IPS-18c (cell line): Measurements from ENCODE around the gene DENND6A.
A peak's percentile ranks its signal among the peaks of the same experiment; 100 is the strongest.

Source experiments
- H3K4me3 ChIP-seq: 2 replicates; pipeline ENCODE4 v1.7.0; 2013; ENCODE audit warnings: low read depth, mild to moderate bottlenecking, low read length, moderate library complexity; ENCODE audit not compliant: insufficient read depth
- H3K9me3 ChIP-seq: one replicate; pipeline ENCODE4 v1.6.1; 2013; ENCODE audit warnings: mild to moderate bottlenecking, low read length, moderate library complexity; ENCODE audit not compliant: control insufficient read depth, insufficient read depth

DENND6A gene

DNA sequence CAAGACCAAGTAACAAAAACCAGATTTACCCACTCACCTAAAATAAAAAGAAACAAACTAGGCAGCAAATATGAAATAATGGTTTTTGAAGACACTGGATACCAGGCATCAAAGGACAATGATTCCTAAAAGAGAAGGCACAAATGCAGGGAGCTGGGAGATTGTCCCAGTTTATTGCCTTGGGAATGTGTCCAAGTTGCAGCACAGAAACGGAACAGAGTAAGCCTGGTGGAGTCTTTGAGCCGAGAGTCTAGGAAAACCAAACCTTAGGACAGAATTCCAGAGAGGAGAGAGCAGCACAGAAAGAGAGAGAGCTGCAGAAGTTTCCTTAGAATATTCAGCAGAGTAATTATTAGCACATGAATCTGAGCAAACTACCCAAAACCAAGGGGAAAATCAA lies 87.9 kb downstream of the DENND6A start:
- no peak overlapping the region for H3K4me3 ChIP-seq
- H3K9me3 ChIP-seq: no peaks in the 10 kb centered on the region

DNA sequence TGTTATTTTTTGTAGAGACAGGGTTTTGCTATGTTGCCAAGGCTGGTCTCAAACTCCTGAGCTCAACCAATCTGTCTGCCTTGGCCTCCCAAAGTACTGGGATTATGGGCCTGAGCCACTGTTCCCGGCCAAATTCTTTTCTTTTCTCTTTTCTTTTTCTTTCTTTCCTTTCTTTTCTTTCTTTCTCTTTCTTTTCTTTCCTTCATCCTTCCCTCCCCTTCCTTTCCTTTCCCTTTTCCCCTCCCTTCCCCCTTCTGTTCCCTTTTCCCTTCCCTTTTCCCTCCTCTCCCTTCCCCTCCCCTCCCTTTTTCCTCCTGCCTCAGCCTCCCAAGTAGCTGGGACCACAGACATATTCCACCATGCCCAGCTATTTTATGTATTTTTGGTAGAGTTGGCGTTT lies 92.7 kb downstream of the DENND6A start:
- H3K9me3 ChIP-seq: no peaks in the 10 kb centered on the region
- H3K4me3 ChIP-seq: no peak overlapping the region

DNA sequence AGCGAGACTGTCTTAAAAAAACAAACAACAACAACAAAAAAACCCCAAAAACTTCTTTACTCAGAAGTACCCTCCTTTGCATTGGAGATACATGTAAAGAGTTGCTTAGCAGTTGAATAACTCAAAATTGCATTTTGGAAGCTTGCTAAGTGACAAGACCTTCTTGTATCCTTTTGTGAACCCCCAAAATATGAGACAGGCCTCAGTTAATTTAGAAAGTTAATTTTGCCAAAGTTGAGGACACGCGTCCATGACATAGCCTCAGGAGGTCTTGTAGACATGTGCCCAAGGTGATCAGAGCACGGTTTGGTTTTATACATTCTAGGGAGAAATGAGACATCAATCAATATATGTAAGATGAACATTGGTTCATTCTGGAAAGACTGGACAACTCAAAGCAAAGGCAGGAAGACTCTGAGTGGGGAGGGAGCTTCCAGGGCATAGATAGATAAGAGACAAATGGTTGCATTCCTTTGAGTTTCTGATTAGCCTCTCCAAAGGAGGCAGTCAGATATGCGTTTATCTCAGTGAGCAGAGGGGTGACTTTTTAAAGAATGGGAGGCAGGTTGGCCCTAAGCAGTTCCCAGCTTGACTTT lies 94.0 kb downstream of the DENND6A start:
- Histone ChIP-seq H3K9me3 (no peaks in the 10 kb centered on the region), H3K4me3 (peak overlapping the region; percentile 88; the same call in 1 of the 2 replicates)

DNA sequence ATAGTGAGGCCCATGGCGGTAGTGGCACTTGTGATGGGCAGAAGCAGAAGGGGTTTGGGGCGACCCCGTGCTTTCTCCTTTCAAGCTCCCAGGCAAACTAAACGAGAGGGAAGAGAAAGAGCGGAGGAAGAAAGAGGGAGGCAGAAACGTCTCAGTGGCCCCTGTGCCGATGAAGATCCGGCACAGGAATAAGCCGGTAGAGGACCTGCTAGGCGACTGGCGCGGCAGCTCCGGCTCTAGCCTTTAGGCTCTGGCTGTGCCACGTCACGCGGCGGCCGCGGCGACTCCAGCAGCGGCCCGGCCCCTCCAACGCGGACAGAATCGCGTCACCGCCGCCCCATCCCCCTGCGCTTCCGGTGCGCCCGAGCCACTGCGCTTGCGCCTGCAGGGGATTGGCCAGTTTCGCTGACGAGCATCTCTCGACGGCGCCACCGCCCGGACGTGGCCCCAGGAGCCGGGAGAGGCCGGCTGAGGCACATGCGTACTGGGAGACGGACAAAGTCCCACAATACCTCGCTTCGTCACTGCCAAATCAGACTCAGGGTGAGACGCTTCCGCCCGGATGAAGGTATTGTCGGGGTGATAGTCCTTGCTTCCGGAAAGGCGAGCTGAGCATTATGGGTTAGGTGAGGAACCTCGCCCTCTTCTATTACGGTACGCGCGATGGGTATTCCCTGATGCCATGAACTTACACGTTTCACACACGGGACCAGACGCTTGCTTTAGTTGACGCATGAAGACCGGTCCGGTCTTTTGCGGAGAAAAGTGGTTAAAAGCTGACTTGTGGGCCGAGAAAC lies 95.6 kb downstream of the DENND6A start, which contains the start of gene ARF4:
ARF4 (minus strand) TSS at position 218 of the 797 bp plus-strand sequence; CDS start at position 14, 204 bp downstream.
- Histone ChIP-seq H3K9me3 (no peaks in the 10 kb centered on the region), H3K4me3 (peak within 1 kb of the TSS; percentile 100)

DNA sequence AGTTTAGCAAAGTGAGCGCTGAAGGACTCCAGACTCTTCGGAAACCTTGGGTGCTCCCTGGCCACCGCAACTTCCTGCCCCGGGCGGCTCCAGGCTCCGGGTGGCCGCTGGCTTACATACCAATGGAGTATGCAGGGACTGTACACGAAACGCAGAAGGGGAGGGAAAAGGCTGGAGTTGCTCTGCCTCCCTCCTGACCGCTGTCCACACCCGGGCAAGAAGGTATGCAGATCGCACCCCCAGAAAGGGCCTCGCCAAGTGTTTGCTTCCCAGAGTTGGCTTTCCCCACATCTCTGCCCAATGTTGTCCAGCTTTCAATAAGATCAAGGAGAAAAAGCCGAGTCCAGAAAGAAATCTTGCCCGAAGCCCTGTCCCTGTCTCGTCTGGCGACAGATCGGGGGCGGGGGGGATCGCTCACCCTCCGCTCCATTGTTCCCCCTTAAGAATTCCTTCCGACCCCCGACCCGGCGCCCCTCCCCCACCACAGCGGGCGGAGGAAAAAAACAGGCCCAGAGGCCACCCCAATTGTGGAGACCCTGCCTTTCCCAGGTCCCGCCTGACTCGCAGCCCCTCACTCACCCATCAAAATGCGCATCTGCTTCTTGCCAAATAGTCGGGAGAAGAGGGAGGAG lies 96.3 kb downstream of the DENND6A start:
- H3K9me3 ChIP-seq: no peaks in the 10 kb centered on the region
- H3K4me3 ChIP-seq: peak overlapping the region; percentile 100

DNA sequence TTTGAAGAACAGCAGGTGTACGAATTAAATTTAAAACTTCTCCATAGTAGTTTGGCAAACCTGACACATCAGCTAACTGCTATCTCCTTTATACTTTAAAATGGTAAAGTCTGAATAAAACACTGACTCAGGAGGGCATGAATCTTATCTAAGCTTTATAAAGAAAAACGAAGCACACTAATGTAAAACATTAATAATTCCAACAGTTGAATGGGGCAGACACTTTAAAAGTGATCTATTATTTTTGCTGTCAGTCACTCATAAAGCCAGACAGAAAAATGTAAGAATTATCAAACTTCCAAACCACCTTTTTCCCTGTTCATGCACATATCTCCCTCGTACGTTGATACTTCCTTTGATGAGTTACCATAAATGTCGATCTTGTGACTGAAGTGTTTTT lies 98.3 kb downstream of the DENND6A start:
- no peak overlapping the region for H3K4me3 ChIP-seq

DNA sequence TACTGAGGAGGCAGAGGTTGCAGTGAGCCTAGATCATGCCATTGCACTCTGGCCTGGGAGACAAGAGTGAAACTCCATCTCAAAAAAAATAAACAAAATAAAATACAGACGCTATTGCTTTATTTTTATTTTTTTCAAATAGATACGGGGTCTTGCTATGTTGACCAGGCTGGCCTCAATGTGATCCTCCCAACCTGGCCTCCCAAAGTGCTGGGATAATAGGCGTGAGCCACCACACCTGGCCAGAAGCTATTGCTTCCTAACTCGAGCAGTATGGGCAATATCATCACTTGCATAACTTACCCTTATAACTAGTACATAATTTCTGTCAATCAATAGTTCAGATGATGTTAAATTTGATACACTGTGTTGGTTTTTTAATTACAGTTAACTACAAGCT lies 98.7 kb downstream of the DENND6A start:
- Histone ChIP-seq H3K9me3 (no peaks in the 10 kb centered on the region), H3K4me3 (no peak overlapping the region)

More for the DNA sequence above, 98.3 kb downstream of the DENND6A start:
- no peaks in the 10 kb centered on the region for H3K9me3 ChIP-seq

DNA sequence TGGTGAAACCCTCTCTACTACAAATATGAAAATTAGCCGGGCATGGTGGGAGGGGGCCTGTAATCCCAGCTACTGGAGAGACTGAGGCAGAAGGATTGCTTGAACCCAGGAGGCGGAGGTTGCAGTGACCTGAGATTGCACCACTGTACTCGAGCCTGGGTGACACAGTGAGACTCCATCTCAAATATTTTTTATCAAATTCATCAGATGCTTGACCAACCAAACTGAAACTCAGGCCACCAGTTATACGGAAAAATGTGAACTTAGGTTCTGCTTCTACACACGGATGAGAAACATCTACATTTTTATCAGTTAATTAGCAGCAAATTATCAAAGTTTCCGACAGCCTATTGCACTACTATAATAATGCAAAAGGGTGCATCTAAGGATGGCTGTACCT lies 100.6 kb downstream of the DENND6A start:
- Histone ChIP-seq H3K9me3 (no peaks in the 10 kb centered on the region), H3K4me3 (no peak overlapping the region)

DNA sequence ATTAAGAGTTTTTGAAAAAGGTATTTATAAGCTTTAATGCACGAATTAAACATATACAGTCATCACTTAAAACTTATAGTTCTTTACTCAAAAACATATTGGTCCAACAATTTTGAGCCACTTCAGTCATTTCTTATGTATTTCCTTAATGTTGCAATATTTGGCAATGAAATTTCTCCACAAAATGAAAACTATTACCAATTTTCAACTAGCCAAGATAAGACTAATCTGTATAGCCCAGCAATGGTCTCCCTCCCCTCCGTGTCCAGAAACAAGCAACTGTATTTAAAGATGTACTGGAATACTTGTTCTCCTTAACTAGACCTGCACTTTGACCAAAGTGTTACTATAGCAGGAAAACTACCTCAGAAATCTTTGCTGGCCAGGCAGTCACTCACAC lies 105.0 kb downstream of the DENND6A start:
- H3K4me3 ChIP-seq: no peak overlapping the region
- H3K9me3 ChIP-seq: no peaks in the 10 kb centered on the region

DNA sequence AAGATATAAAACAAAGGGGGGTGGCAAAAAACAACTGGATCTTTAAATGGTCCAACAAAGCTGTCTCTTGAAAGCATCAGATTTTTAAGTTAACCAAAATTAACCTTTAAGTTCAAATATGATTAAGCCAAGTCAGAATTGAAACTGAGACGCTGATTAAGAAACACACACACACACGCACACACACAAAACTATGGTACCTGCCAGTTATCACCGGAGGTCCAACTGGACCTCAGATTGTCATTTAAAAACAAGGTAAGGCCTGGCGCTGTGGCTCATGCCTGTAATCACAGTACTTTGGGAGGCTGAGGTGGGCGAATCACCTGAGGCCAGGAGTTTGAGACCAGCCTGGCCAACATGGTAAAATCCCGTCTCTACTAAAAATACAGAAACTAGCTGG lies 106.1 kb downstream of the DENND6A start:
- H3K9me3 ChIP-seq: no peaks in the 10 kb centered on the region
- no peak overlapping the region for H3K4me3 ChIP-seq

DNA sequence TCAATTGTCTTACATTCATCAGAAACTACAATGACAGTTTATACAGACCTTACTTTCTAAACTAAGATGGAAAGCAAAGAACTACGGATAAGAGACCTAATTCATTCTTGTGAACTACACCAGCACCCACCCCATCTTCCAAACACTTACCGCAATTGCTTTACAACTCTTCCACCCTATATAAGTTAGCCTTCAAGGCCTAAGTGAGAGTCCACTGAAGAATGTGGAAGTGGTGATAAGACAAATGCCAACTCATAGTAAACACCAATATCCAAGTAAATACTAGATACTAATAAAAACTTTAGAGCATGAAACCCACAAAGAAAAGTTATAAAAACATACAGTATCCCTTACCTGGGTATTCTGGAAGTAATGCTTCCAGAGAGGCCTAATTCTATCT lies 109.3 kb downstream of the DENND6A start:
- Histone ChIP-seq H3K9me3 (no peaks in the 10 kb centered on the region), H3K4me3 (no peak overlapping the region)

DNA sequence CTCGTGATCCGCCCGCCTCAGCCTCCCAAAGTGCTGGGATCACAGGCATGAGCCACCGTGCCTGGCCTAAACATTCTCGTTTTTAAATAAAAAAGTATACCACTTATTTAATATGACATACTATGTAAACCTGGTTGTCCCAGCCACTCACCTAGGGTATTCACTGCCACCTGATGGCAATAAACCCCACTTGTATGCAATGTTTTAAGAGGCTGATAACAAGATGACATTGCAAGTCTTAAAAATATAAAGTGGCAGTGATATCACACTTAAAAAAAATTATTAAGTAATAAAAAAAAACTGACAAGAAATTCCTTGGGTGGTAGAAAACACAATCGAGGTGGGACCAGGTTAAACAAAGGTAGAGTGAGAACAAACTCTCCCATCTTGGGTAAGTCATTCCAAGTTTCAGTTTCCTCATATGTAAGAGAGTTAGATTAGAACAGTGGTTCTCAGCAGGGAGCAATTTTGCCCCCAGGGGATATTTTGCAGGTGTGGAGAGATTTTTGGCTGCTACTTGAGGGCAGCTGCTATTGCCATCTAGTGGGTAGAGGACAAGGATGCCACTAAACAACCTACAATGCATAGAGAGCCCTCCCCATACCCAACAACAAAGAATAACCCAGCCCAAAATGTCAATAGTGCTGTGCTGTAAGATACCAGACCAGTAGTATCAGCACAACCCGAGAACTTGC lies 110.3 kb downstream of the DENND6A start:
- Histone ChIP-seq H3K4me3 (no peak overlapping the region), H3K9me3 (no peaks in the 10 kb centered on the region)

DNA sequence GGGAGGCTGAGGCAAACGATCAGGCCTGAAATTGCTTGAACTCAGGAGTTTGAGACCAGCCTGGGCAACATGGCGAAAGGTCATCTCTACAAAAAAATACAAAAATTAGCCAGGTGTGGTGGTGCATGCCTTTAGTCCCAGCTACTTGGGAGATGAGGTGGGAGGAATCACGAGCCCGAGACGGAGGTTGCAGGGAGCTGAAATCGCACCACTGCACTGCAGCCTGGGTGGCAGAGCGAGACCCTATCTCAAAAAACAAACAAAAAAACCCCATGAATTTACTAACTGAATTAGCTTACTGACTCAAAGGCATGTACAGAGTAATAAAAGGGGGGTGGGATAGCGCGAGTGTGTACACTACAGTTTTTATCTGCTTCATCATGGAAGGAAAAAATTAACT lies 115.1 kb downstream of the DENND6A start:
- no peaks in the 10 kb centered on the region for H3K9me3 ChIP-seq
- H3K4me3 ChIP-seq: no peak overlapping the region

DNA sequence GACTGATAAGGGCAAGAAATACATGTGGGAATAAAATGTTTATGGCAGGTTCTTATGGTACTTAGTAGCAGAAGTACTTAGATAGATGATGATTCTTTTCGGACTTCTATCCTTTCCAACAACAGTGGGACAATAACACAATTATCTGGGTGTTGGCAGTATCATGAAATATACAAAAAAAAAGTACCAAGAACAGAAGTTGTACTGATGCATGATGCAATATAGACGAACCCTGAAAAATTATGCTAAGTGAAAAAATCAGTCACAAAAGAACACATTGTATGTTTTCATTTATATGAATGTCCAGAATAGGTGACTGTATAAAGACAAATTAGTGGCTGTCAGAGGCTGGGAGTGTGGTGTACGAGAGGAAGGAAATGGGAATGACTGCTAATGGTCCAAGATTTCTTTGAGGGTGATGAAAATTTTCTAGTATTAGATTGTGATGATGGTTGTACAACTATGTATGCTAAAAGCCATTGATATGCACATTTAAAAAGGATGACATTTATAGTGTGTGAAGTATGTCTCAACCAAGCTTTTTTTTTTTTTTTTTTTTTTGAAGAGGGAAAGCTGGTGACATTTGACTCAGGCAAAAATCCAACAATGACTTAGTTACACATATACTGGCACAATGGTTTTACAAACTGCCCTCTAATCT lies 116.8 kb downstream of the DENND6A start:
- H3K4me3 ChIP-seq: no peak overlapping the region
- no peaks in the 10 kb centered on the region for H3K9me3 ChIP-seq
